SHP77 treated with DMSO at 0.1 percent for 48 hours (cell line): Measurements from ENCODE around the gene SNAP47.

Source experiments
- DNase-seq: peaks from one replicate; lab custom pipeline; 2025; lab: John Stamatoyannopoulos, UW

The SNAP47 gene

GRCh38 chr1:227785805-227786671 is 50.8 kb downstream of the SNAP47 start:
- DNase-seq, result no peak

DNA sequence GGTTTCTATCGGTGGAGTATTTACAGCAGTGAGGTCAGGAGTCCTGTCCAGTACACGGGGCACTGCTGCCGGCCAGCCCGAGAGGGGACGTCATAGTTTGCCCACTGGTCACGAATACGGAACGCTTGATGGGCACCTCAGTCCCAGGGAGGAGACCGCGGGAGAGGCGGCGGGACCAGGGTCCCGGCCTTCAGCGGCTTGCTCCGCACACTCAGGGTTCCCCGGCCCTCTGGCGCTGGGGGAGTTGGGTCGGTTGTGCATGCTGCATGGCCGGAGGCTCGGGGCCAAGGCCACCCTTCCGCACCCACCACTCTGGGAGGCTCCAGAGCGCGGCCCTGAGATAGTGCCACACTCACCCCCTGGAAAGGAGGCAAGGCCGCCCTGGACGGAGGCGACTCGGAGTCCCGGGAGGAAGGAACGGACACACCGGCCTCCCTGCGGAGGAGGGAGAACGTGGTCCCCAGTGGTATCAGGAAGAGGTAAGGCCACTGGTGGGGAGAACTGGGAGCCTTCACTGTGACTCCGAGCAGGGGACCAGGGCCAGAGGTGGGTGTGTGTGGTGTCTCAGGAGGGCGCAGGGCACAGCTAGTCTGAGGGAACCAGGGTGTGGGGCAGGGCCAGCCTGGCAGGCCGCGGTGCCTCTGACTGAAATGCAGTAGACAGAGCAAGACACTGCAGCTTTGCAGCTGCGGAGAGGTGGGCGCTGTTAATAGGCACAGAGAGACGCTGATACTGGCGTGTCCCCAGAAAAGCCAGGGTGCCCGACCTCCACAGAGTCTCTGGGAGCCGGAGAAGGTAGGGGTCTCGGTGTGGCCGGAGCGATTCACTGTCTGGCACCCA is 51.7 kb downstream of the SNAP47 start:
- DNase-seq, result no peak

DNA sequence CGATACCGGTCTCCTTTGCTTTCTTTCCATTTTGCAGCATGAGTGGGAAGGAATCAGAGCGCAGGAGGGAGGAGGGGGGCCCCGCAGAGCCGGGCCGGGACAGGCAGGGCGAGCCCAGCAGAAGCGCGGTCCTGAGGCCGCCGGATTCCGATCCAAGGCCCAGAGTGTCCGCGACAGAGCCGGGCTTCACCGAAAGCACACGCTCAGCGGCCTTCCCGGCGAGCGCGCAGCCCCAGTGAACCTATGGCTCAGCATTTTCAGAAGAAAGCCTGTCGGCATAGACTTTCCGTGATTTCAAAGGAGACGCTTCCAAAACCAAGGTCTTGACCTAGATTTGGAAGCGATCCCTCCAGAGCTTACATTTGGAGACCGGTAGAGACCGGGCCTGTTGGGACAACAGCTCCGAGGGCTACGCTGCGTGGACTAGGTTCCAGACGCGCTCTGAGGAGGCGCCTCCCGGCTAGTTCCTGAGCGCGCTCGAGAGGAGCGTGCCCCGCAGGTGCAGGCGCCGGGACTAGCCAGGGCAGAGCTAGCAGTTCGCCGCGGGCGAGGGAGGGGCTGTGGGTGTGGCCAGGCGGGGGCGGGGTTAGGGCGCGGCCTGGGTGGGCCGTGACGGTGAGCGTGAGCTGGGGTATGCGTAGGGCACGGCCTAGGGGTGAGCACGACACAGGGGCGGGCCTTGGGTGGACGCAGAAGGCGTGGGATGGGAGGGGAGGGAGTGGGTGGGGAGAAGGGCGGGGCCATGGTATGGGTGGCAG is 52.5 kb downstream of the SNAP47 start:
- DNase-seq, result peak; percentile 80

GRCh38 chr1:227788271-227789083 is 53.2 kb downstream of the SNAP47 start:
- peak; percentile 50 for DNase-seq

DNA sequence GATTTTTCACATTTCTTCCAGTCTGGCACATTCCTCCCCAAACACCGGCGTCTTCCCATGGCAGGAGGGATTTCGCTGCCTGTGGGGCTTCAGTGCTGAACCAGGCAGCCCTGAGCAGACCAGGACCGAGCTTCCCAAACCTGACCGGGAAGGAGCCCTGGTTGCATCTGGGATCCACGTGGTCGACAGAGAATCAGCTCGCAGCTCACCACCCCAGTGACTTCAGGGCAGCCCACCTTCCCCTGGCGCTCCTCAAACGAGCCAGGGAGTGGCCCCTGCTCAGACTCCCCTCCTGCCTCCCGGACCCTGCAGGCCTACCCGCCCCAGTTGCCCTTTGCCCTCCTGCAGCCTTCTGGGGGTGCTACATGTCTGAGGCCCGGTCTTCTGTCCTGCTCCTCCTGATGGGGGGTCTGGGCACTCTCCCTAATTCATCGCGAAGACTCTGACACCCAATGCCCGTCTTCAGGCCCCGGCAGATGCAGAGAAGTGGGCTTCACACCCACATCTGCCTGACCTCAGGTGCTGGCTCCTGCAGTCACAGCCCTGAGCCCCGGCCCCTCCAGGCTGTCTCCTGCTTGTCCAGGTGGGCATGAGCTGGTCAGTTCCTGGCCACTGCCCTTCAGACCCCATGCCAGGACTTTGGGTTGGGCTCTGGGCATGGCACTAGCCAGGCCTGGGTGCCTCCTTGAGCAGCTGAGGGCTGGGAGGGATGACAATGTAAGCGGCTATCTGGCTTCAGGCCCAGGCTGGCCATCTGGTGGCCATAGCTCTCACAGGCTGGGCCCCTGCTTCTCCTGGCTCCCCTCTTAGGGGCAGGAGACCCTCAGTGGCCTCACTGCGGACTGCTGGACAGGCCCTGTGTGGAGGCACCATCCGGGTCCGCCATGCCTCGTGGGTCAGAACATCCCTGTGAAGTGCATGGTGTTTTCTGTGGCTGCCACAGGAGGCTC is 54.1 kb downstream of the SNAP47 start:
- peak; percentile 10 for DNase-seq

DNA sequence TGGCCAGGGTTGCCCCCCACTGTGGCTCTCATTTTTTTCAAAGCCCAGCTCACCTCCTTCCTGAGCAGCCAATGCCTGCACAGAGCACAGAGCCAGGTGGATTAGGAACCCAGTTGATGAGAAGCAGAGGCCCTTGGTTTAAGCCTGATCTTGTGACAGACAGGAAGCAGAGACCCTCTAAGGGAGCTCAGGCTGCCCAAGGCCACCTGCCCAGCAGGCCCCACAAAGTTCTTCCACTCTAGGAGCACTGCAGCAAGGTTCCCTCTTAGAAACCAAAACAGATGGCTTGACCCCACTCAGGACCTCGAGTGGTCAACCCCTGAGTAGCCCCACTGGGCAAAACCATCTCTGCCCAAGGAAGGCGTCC is 54.8 kb downstream of the SNAP47 start:
- no peak for DNase-seq

DNA sequence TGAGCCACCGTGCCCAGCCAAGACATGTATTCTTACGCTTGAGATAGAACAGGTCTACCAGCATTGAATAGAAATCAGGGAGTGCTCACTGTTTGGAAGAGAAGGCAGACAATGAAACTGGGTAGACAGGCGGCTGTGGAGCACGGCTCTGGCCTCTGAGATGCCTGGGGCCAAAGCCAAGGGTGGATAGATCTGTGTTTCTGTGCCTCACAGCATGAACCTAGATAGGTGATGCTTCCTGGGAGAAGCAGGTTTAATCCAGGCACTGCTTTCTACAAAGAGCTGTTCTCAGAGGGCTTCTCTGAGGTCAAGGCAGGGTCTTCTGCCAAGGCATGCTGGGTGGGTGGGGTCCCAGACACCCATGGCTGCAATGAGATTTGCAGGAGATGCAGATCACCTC is 55.6 kb downstream of the SNAP47 start:
- no peak for DNase-seq

GRCh38 chr1:227791425-227792143 is 56.3 kb downstream of the SNAP47 start:
- no peak for DNase-seq

- DNase-seq, result no peak
These were observed 57.2 kb downstream of the SNAP47 start for GRCh38 chr1:227792216-227793078.

GRCh38 chr1:227793079-227793947 is 58.1 kb downstream of the SNAP47 start:
- no peak for DNase-seq

DNA sequence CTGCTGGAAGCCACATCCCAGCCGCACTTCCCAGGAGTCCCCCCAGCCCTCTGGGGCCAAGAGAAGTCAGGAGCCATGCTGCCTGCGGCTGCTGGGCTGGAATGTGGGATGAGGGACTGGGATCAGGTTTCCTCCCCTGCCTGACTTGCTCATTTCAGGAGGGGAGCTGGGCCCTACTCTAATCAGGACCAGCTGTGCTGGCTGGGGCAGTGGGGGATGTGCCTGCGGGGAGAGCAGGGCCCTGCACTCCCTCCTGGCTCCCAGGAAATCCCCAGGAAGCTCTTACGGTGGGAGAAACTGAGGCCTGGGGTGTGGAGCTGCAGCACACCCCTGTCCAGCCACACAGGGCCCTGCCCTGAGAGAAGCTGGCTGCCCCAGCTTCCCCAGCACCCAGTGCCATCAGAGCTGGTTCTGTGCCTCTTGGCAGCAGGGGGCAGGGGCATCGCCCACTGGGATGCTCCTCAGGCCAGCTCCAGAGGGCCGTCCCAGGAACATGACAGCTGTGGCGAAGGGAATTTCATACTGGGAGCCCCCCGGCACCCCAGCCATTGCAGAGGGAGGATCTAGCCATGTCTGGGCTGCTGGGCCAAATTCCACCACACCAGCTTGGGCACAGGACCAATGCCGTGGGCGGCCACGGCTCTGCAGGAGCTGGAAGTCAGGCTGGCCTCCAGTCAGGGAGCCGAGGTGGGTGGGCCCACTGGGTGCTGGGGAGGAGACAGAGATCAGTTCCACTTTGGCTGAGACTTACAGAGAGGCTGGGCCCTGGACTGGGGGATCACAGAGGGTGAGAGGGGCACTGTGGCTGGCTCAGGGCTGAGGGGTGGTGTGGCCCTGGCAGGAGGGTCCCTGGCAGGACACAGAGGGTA is 58.9 kb downstream of the SNAP47 start:
- DNase-seq, result no peak

DNA sequence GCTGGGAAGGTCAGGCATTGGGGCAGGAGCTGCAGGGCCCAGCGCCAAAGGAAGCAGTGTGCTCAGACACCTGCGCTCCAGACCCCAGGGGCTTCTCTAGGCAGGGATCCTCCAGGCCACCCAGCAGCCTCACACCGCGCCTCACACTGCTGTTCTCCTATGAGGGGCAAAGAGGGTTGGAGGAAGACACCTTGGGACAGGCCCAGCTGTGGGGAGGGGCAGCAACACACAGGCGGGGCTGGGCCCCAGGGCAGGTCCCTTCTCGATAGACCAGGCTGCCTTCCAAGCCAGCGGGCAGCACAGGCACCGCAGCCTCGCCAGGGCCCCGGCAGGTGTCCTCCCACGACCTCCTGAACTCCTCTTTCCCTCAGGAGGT is 59.6 kb downstream of the SNAP47 start:
- no peak for DNase-seq

DNA sequence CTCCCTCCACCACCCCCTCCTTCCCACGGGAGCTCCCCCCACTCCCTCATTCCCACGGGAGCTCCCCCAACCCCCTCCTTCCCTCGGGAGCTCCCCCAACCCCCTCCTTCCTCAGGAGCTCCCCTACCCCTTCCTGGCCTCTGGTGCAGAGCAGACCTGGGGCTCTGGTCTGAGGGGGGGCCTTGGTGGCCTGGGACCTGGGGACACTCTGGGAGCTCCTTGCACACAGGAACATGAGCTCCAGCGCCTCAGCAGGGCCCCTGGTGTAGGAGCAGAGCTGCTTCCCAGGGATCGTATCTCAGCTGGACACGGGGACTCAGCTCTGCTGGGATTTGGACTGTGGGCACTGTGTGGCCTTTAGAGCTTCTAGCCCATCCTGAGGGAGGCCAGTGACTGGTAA is 60.5 kb downstream of the SNAP47 start:
- DNase-seq, result no peak

GRCh38 chr1:227796359-227796915 is 61.2 kb downstream of the SNAP47 start:
- no peak for DNase-seq

DNA sequence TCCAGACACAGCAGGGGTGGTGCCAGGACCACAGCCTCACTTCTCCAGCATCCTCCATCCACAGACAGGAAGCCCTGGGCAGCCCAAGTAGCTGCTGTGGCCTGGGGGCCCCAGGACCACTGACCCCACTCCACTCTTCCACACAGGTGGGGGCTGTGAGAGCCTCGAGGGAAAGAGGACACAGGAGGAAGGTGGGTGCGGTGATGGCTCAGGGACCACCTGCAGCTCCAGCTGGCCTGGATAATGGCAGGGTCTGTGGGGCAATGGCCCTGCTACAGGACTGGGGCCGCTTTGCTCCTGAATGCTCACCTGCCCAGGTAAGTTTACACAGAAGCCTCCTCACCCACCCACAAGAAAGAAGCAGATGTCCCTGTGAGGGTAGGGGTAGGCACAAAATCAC is 61.9 kb downstream of the SNAP47 start:
- no peak for DNase-seq

DNA sequence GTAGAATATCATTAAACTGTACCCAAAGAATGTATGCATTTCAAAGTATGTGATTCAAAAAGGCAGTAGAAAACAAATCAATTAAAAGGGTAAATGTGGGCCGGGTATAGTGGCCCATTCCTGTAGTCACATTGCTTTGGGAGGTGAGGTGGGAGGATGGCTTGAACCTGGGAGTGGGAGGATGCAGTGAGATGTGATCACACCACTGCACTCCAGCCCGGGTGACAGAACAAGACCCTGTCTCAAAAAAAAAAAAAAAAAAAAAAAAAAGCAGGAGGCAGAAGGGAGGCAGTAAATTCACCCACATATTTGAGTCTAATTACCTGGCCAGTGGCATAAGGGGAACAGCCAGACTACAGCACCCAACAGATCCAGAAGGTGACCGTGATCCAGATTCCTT is 62.4 kb downstream of the SNAP47 start:
- no peak for DNase-seq
